Trophoblast cell (in vitro differentiated cells and primary cell): ENCODE results near the gene LY9.

ENCODE experiments used
- DNase-seq, 2 donors: peaks; one replicate each; pipeline ENCODE4 v3.0.0-alpha.2; 2016
- H2AFZ ChIP-seq: 2 replicates; pipeline ENCODE4 v1.6.1; 2013; ENCODE audit warnings: low read length, moderate library complexity, mild to moderate bottlenecking; ENCODE audit not compliant: insufficient read depth, poor library complexity
- H2AK5ac ChIP-seq: 2 replicates; pipeline ENCODE4 v1.6.1; 2013; ENCODE audit warnings: mild to moderate bottlenecking, low read length
- H2BK120ac ChIP-seq: 2 replicates; pipeline ENCODE4 v1.6.1; 2013; ENCODE audit warnings: low read length, mild to moderate bottlenecking, moderate library complexity; ENCODE audit not compliant: insufficient read depth, poor library complexity
- H2BK12ac ChIP-seq: 2 replicates; pipeline ENCODE4 v1.6.1; 2013; ENCODE audit warnings: mild to moderate bottlenecking, low read length, moderate library complexity
- H2BK5ac ChIP-seq: 2 replicates; pipeline ENCODE4 v1.6.1; 2013; ENCODE audit warnings: low read length, low read depth, moderate library complexity, mild to moderate bottlenecking; ENCODE audit not compliant: poor library complexity
- H3K14ac ChIP-seq: 2 replicates; pipeline ENCODE4 v1.6.1; 2013; ENCODE audit warnings: mild to moderate bottlenecking, low read length
- H3K18ac ChIP-seq: 2 replicates; pipeline ENCODE4 v1.6.1; 2013; ENCODE audit warnings: mild to moderate bottlenecking, low read length
- H3K23ac ChIP-seq: 2 replicates; pipeline ENCODE4 v1.6.1; 2013; ENCODE audit warnings: low read length
- H3K27ac ChIP-seq: 2 replicates; pipeline ENCODE4 v1.5.1; 2013; ENCODE audit warnings: low read depth, mild to moderate bottlenecking, inconsistent platforms, low read length, moderate library complexity
- H3K27me3 ChIP-seq: 2 replicates; pipeline ENCODE4 v1.6.1; 2013; ENCODE audit warnings: inconsistent platforms, mild to moderate bottlenecking, low read length, moderate library complexity; ENCODE audit not compliant: insufficient read depth
- H3K36me3 ChIP-seq, 2 experiments: 1 replicate in 1 of 2; 2 replicates in 1 of 2; pipeline ENCODE4 v1.6.1; 2013; ENCODE audit warnings: low read length in 2 of 2, mild to moderate bottlenecking in 2 of 2, moderate library complexity in 1 of 2; ENCODE audit not compliant: insufficient read depth in 2 of 2, control insufficient read depth in 1 of 2
- H3K4ac ChIP-seq: 2 replicates; pipeline ENCODE4 v1.6.1; 2013; ENCODE audit warnings: low read depth, mild to moderate bottlenecking, low read length, moderate library complexity
- H3K4me1 ChIP-seq, 2 experiments: 1 replicate in 1 of 2; 2 replicates in 1 of 2; pipeline ENCODE4 v1.6.1; 2013; ENCODE audit warnings: low read length in 2 of 2, mild to moderate bottlenecking in 2 of 2, moderate library complexity in 1 of 2; ENCODE audit not compliant: insufficient read depth in 2 of 2, control insufficient read depth in 1 of 2
- H3K4me2 ChIP-seq: 2 replicates; pipeline ENCODE4 v1.6.1; 2013; ENCODE audit warnings: inconsistent platforms, mild to moderate bottlenecking, low read length, moderate library complexity
- H3K4me3 ChIP-seq: 2 replicates; pipeline ENCODE4 v1.5.1; 2013; ENCODE audit warnings: mild to moderate bottlenecking, low read depth, low read length, inconsistent platforms
- H3K79me1 ChIP-seq: one replicate; pipeline ENCODE4 v1.6.1; 2013; ENCODE audit warnings: low read length
- H3K79me2 ChIP-seq: 2 replicates; pipeline ENCODE4 v1.6.1; 2013; ENCODE audit warnings: low read length, mild to moderate bottlenecking; ENCODE audit not compliant: control insufficient read depth, insufficient read depth, poor library complexity
- H3K9ac ChIP-seq: 2 replicates; pipeline ENCODE4 v1.6.1; 2013; ENCODE audit warnings: mild to moderate bottlenecking, low read length
- H3K9me3 ChIP-seq: 2 replicates; pipeline ENCODE4 v1.6.1; 2013; ENCODE audit warnings: low read depth, mild to moderate bottlenecking, control low read depth, inconsistent platforms, low read length; ENCODE audit not compliant: insufficient read depth
- H4K12ac ChIP-seq: 2 replicates; pipeline ENCODE4 v1.6.1; 2013; ENCODE audit warnings: low read depth, mild to moderate bottlenecking, low read length, moderate library complexity
- H4K8ac ChIP-seq: 2 replicates; pipeline ENCODE4 v1.6.1; 2013; ENCODE audit warnings: low read depth, mild to moderate bottlenecking, low read length, moderate library complexity
- H4K91ac ChIP-seq: one replicate; pipeline ENCODE4 v1.6.1; 2013; ENCODE audit warnings: low read depth, mild to moderate bottlenecking, low read length, moderate library complexity
- WGBS: extraction: QIAGEN DNeasy Blood & Tissue Kit; methylation state at CpG from one replicate; pipeline ENCODE4 v1.1.7; 2013; ENCODE audit warnings: missing lambda C conversion rate; ENCODE audit not compliant: insufficient read length, insufficient coverage; ENCODE audit errors: extremely low coverage; 5-methylcytosine and 5-hydroxymethylcytosine counted together

The LY9 gene

GRCh38 chr1:160823296-160823695 lies 27.3 kb downstream of the LY9 start:
- H3K9ac ChIP-seq: no peak overlapping the region
- H3K79me2 ChIP-seq: no peaks in the 10 kb centered on the region
- H3K36me3 ChIP-seq: no peaks in the 10 kb centered on the region
- H3K9me3 ChIP-seq: no peaks in the 10 kb centered on the region
- H2AK5ac ChIP-seq: no peak overlapping the region
- WGBS: no CpG with 5 or more reads among the region's 3 CpGs
- no peak overlapping the region for H2BK120ac ChIP-seq
- H2BK5ac ChIP-seq: no peak overlapping the region
- H2BK12ac ChIP-seq: no peak overlapping the region
- no peaks in the 10 kb centered on the region for H3K4me1 ChIP-seq
- H3K27me3 ChIP-seq: no peaks in the 10 kb centered on the region
- no peak overlapping the region for H3K14ac ChIP-seq
- H3K4me2 ChIP-seq: no peak overlapping the region
- H4K12ac ChIP-seq: no peak overlapping the region
- no peak overlapping the region for H2AFZ ChIP-seq
- H4K91ac ChIP-seq: no peak overlapping the region
- H3K4ac ChIP-seq: no peak overlapping the region
- H3K4me3 ChIP-seq: no peak overlapping the region
- H3K79me1 ChIP-seq: no peaks in the 10 kb centered on the region
- no peak overlapping the region for H3K18ac ChIP-seq
- DNase-seq: no peak
- no peak overlapping the region for H3K27ac ChIP-seq
- H4K8ac ChIP-seq: no peak overlapping the region
- no peak overlapping the region for H3K23ac ChIP-seq

DNA sequence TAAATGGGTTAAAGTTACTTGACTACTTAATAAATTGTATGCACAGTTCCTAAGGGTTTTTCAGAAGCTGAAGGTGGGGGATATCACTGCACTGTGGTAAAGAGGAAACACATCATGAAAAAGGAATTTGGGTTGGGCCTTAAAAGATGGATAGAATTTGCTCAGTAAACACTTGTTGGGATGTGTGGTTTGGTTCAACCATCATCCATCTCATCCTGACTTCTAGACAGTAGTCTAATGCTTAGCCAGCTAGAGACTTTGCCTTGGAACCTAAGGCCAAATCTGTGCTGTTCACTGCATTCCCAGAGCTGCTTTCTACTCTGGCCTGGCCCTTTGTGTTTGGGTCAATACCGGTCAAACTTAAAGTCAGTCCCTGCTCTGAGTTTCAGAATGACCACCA lies 30.6 kb downstream of the LY9 start:
- Histone ChIP-seq H2BK12ac (no peak overlapping the region), H3K9ac (no peak overlapping the region), H2AFZ (no peak overlapping the region), H4K12ac (no peak overlapping the region), H3K23ac (no peak overlapping the region), H3K9me3 (no peaks in the 10 kb centered on the region), H2BK120ac (no peak overlapping the region), H3K27me3 (no peaks in the 10 kb centered on the region), H2AK5ac (no peak overlapping the region), H3K79me1 (no peaks in the 10 kb centered on the region), H2BK5ac (no peak overlapping the region), H3K27ac (no peak overlapping the region), H3K4me3 (no peak overlapping the region), H3K36me3 (no peaks in the 10 kb centered on the region), H3K4ac (no peak overlapping the region), H3K18ac (no peak overlapping the region), H3K4me2 (no peak overlapping the region), H4K91ac (no peak overlapping the region), H3K4me1 (no peaks in the 10 kb centered on the region), H3K14ac (no peak overlapping the region), H4K8ac (no peak overlapping the region), H3K79me2 (no peaks in the 10 kb centered on the region)
- no CpG with 5 or more reads among the region's 1 CpG for WGBS
- peak in 1 of 2 donors; percentile 61 for DNase-seq

GRCh38 chr1:160827418-160827817 lies 31.4 kb downstream of the LY9 start:
- H3K4me1 ChIP-seq: no peaks in the 10 kb centered on the region
- H2BK120ac ChIP-seq: no peak overlapping the region
- no peaks in the 10 kb centered on the region for H3K79me2 ChIP-seq
- DNase-seq: peak; percentile 24 to 40
- H2BK5ac ChIP-seq: no peak overlapping the region
- no peak overlapping the region for H4K91ac ChIP-seq
- no peak overlapping the region for H3K9ac ChIP-seq
- H2BK12ac ChIP-seq: no peak overlapping the region
- no peaks in the 10 kb centered on the region for H3K79me1 ChIP-seq
- H3K27me3 ChIP-seq: no peaks in the 10 kb centered on the region
- no peak overlapping the region for H4K12ac ChIP-seq
- no peak overlapping the region for H2AK5ac ChIP-seq
- H3K18ac ChIP-seq: no peak overlapping the region
- H3K9me3 ChIP-seq: no peaks in the 10 kb centered on the region
- H3K4me3 ChIP-seq: no peak overlapping the region
- no peak overlapping the region for H3K27ac ChIP-seq
- no peak overlapping the region for H3K4ac ChIP-seq
- WGBS: no CpG with 5 or more reads among the region's 2 CpGs
- no peak overlapping the region for H3K14ac ChIP-seq
- H2AFZ ChIP-seq: no peak overlapping the region
- no peak overlapping the region for H3K4me2 ChIP-seq
- no peaks in the 10 kb centered on the region for H3K36me3 ChIP-seq
- no peak overlapping the region for H3K23ac ChIP-seq
- H4K8ac ChIP-seq: no peak overlapping the region

DNA sequence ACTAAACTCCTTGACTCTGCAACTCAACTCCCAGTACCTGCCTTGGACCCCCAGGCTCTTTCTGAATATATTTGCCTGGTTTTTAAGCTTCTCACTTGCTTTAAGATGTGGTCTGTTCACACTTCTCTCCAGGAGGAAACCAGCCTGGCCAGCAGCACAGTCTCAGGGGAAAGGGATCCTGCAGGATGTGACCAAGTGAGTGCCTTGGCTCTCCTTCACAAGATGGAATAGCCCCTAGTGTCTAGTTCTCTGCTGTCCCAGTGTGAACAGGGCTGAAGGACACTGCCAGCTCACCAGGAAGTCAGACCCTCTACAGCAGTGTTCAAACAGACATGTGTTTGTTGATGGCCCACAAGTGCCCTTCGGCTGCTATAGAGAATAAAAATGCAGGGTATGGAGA lies 33.8 kb downstream of the LY9 start:
- WGBS: no CpG with 5 or more reads among the region's 1 CpG

More for the DNA sequence above, 33.8 kb downstream of the LY9 start:
- DNase-seq: no peak
- Histone ChIP-seq H4K12ac (no peak overlapping the region), H2AK5ac (no peak overlapping the region), H3K9me3 (no peaks in the 10 kb centered on the region), H3K18ac (no peak overlapping the region), H2BK5ac (no peak overlapping the region), H3K14ac (no peak overlapping the region), H3K4me3 (no peak overlapping the region), H3K27ac (no peak overlapping the region), H3K36me3 (no peaks in the 10 kb centered on the region), H3K9ac (no peak overlapping the region), H3K79me2 (no peaks in the 10 kb centered on the region), H3K4ac (no peak overlapping the region), H3K4me1 (no peaks in the 10 kb centered on the region), H4K8ac (no peak overlapping the region), H4K91ac (no peak overlapping the region), H3K27me3 (no peaks in the 10 kb centered on the region), H3K79me1 (no peaks in the 10 kb centered on the region), H2BK12ac (no peak overlapping the region), H2BK120ac (no peak overlapping the region), H3K23ac (no peak overlapping the region), H2AFZ (no peak overlapping the region), H3K4me2 (no peak overlapping the region)
